Neutrophil (primary cell): ENCODE measurements around the gene NUF2.
"Not testable (repeated sequence)": the region's sequence is repeated elsewhere in the genome, so short reads cannot be mapped to it uniquely, and the experiment has no call there.

Source experiments
- H3K27ac ChIP-seq: fragments of 200-600 bp; sonication (generic); 2 replicates; pipeline ENCODE4 v1.5.1; 2016; ENCODE audit warnings: mild to moderate bottlenecking, moderate library complexity
- H3K27me3 ChIP-seq: fragments of 200-600 bp; sonication (generic); 2 replicates; pipeline ENCODE4 v1.6.0; 2016; ENCODE audit warnings: mild to moderate bottlenecking
- H3K36me3 ChIP-seq: fragments of 200-600 bp; sonication (generic); 2 replicates; pipeline ENCODE4 v1.5.1; 2017
- H3K4me1 ChIP-seq, 2 experiments: fragments of 200-600 bp in 1 of 2; sonication (generic) in 1 of 2; 1 replicate in 1 of 2; 2 replicates in 1 of 2; pipeline versions ENCODE4 v1.5.1 to v1.6.1; 2013 to 2016; ENCODE audit warnings: low read depth in 1 of 2, low read length in 1 of 2, mild to moderate bottlenecking in 1 of 2, moderate library complexity in 1 of 2; ENCODE audit not compliant: control insufficient read depth in 1 of 2, insufficient read depth in 1 of 2
- H3K4me3 ChIP-seq, 2 experiments: fragments of 200-600 bp in 1 of 2; sonication (generic) in 1 of 2; 1 replicate in 1 of 2; 2 replicates in 1 of 2; pipeline ENCODE4 v1.5.1; 2013 to 2016; ENCODE audit warnings: low read depth in 1 of 2, low read length in 1 of 2, mild to moderate bottlenecking in 1 of 2, moderate library complexity in 1 of 2
- H3K9me3 ChIP-seq: fragments of 200-600 bp; sonication (generic); 2 replicates; pipeline ENCODE4 v1.5.1; 2016
- TF ChIP-seq, protein P1 (sequence below): fragments of 200-600 bp; sonication (generic); IDR thresholded peaks from 2 replicates; pipeline ENCODE4 v1.5.1; 2016; ENCODE audit warnings: antibody characterized with exemption

Gene NUF2

DNA sequence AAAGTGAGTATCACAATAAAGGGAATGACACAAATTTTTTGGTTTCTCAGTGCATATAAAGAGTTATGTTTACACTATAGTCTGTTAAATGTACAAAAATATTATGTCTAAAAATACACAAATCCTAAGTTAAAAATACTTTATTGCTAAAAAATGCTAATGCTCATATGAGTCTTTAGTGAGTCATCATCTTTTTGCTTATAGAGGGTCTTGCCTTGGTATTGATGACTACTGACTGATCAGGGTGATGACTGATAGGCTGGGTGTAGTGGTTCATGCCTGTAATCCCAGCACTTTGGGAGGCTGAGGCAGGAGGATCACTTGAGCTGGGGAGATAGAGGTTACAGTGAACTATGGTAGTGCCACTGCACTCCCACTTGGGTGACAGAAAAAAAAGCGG lies 12.9 kb upstream of the NUF2 start:
- Histone ChIP-seq H3K9me3 (no peaks in the 10 kb centered on the region), H3K36me3 (no peaks in the 10 kb centered on the region), H3K27ac (no peak overlapping the region), H3K27me3 (no peaks in the 10 kb centered on the region), H3K4me3 (no peak overlapping the region), H3K4me1 (no peaks in the 10 kb centered on the region)
- TF ChIP-seq, protein P1, sequence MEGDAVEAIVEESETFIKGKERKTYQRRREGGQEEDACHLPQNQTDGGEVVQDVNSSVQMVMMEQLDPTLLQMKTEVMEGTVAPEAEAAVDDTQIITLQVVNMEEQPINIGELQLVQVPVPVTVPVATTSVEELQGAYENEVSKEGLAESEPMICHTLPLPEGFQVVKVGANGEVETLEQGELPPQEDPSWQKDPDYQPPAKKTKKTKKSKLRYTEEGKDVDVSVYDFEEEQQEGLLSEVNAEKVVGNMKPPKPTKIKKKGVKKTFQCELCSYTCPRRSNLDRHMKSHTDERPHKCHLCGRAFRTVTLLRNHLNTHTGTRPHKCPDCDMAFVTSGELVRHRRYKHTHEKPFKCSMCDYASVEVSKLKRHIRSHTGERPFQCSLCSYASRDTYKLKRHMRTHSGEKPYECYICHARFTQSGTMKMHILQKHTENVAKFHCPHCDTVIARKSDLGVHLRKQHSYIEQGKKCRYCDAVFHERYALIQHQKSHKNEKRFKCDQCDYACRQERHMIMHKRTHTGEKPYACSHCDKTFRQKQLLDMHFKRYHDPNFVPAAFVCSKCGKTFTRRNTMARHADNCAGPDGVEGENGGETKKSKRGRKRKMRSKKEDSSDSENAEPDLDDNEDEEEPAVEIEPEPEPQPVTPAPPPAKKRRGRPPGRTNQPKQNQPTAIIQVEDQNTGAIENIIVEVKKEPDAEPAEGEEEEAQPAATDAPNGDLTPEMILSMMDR: no peak

DNA sequence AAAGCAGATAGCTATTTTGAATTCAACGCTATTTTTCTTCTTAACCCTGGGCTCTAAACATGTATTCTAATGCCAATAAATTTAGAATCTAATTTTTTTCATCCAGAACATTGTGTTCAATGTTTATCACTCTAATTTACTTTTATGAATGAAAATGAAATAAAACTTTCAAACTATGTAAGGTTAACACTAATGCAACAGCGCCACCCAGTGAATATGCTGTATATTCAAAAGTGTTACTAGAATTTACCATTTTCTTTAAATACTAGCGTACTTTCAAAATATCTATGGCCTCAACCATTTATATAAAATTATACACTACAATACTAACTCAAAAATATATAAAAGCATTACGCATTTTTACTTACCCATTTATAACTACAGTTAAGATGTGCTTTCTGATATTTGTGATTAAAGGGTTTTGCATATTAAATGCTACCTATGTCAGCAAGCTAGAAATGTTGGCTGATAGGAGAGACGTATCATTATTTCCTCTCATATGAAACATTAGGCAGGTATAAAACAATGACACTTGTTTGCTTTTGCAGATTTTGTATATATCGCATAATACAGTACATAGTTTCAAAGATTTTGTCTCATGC lies 5.9 kb upstream of the NUF2 start:
- Histone ChIP-seq H3K9me3 (no peaks in the 10 kb centered on the region), H3K4me1 (no peaks in the 10 kb centered on the region), H3K27ac (no peak overlapping the region), H3K4me3 (no peak overlapping the region), H3K27me3 (no peaks in the 10 kb centered on the region), H3K36me3 (no peaks in the 10 kb centered on the region)
- TF ChIP-seq, protein P1: no peak

DNA sequence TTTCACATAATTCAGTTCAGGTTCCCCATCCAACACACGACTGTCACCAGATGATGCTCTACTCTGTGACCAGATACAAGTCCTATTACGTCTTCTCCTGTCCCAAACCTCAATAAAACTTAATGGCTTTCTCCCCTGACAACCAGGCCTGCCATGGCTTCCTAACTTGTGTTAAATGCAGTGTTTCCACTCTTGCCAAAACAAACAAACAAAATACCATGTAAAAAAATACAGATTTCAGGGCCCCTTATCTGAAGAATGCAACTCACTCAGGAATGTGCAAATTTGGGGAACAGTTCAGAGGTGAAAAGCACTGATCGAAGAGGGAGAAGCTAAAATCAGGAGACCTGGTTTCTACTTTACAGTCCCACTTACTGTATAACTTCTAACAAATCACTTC lies 863 bp upstream of the NUF2 start:
- no peaks in the 10 kb centered on the region for H3K36me3 ChIP-seq
- TF ChIP-seq, protein P1: no peak
- H3K27ac ChIP-seq: peak overlapping the region; percentile 65
- peaks cover 13 to 16% of the 10 kb centered on the region in 2 experiments for H3K4me1 ChIP-seq
- H3K27me3 ChIP-seq: no peaks in the 10 kb centered on the region
- H3K4me3 ChIP-seq: peak overlapping the region; percentile 76 to 77
- H3K9me3 ChIP-seq: no peaks in the 10 kb centered on the region

DNA sequence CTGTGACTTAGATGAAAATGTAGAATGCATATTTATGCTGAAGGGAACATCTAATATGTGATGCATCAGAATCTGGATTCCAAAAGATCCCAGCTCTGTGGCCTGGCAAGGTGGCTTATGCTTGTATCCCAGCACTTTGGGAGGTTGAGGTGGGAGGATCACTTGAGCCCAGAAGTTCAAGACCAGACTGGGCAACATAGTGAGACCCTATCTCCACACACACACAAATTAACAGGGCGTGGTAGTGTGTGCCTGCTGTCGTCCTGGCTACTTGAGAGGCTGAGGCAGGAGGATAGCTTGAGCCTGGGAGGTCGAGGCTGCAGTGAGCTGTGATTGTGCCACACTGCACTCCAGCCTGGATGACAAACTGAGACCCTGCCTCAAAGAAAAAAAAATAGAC lies 1.6 kb downstream of the NUF2 start:
- not testable (repeated sequence) for H3K27ac ChIP-seq, H3K36me3 ChIP-seq, H3K27me3 ChIP-seq, H3K4me3 ChIP-seq, H3K9me3 ChIP-seq
- H3K4me1 ChIP-seq: peaks cover 13 to 16% of the 10 kb centered on the region in 2 experiments

DNA sequence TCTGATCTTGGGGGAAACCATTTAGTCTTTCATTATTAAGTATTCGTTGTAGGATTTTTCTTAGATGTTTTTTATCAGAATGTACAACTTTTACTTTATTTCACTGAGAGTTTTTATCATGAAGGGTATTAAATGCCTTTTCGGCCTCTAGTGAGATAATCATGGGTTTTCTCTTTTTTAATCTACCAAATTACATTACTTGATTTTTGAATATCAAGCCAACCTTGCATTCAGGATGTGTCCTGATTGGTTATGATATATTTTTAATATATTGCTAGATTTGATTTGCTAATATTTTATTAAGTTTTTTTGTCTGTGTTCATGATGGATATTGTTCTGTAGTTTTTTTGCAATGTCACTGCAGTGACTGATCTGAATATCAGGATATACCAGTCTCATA lies 9.4 kb downstream of the NUF2 start:
- TF ChIP-seq, protein P1: no peak
- Histone ChIP-seq H3K4me3 (no peak overlapping the region), H3K27ac (no peak overlapping the region), H3K36me3 (peaks cover 34% of the 10 kb centered on the region), H3K9me3 (no peaks in the 10 kb centered on the region), H3K4me1 (no peaks in the 10 kb centered on the region), H3K27me3 (no peaks in the 10 kb centered on the region)

DNA sequence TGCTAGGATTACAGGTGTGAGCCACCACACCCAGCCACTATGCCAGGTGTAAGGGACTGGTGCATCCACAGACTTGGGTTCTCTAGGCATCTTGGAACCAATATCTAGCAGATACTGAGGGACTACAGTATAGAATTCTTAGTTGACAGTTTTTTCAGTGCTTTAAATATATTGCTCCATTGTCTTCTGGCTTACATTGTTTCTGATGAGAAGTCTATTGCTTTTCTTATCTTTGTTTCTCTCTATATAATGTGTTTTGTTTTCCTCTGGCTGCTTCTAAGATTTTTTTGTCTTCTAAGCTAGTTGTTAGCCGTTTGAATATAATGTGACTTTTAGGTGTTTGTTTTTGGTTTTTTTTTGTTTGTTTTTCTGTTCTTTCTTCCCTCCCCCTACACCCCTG lies 13.5 kb downstream of the NUF2 start:
- Histone ChIP-seq H3K4me1 (no peaks in the 10 kb centered on the region), H3K27me3 (no peaks in the 10 kb centered on the region), H3K4me3 (no peak overlapping the region), H3K27ac (no peak overlapping the region), H3K9me3 (no peaks in the 10 kb centered on the region), H3K36me3 (peaks cover 39% of the 10 kb centered on the region)
- TF ChIP-seq, protein P1: no peak
